Upper lobe of right lung (tissue), 1 donor: ENCODE data around the gene ZMIZ2. TPM values are rescaled to one million over a fixed set of nuclear protein-coding genes. Genes with fewer than 3 reads are reported as not detected.

ENCODE experiments used
- ATAC-seq: fragments of 200-7000 bp; cut with Tn5 transposase; one replicate; pipeline ENCODE4 v1.9.1; 2020; ENCODE audit warnings: mild to moderate bottlenecking, moderate library complexity
- DNase-seq: peaks from one replicate; pipeline ENCODE4 v3.0.0-alpha.2; 2020
- H3K27ac ChIP-seq: fragments of 200-600 bp; one replicate; pipeline ENCODE4 v1.8.0; 2022
- H3K27me3 ChIP-seq: fragments of 200-600 bp; one replicate; pipeline ENCODE4 v1.8.0; 2022; ENCODE audit warnings: mild to moderate bottlenecking
- H3K36me3 ChIP-seq: fragments of 200-600 bp; one replicate; pipeline ENCODE4 v1.8.0; 2022
- H3K4me1 ChIP-seq: fragments of 200-600 bp; one replicate; pipeline ENCODE4 v1.8.0; 2022
- H3K4me3 ChIP-seq: fragments of 200-600 bp; one replicate; pipeline ENCODE4 v1.8.0; 2022; ENCODE audit warnings: mild to moderate bottlenecking
- H3K9me3 ChIP-seq: fragments of 200-600 bp; one replicate; pipeline ENCODE4 v1.8.0; 2022
- CTCF ChIP-seq: fragments of 200-600 bp; IDR thresholded peaks from one replicate; pipeline ENCODE4 v1.8.0; 2022; ENCODE audit warnings: antibody characterized with exemption
- intact Hi-C: fragments of 100-400 bp; cut with DNase I; formaldehyde crosslinking; loops from one replicate; pipeline ENCODE4 v1.11.0; 2022
- total RNA-seq: library from RNA; stranded (reverse); fragmentation: NEBNext Ultra II Directional; extraction: Animal tissue kit (Norgen Biotek cat#: 25700); gene quantifications from one replicate; pipeline ENCODE4 v1.2.1, GENCODE V29; 2021
- donor health status: DM: no; HTN: yes; CAD: no; lungs with severe emphysema.

The ZMIZ2 gene
- total RNA-seq, 1 donor from 2014 or later: 95.4 TPM

DNA sequence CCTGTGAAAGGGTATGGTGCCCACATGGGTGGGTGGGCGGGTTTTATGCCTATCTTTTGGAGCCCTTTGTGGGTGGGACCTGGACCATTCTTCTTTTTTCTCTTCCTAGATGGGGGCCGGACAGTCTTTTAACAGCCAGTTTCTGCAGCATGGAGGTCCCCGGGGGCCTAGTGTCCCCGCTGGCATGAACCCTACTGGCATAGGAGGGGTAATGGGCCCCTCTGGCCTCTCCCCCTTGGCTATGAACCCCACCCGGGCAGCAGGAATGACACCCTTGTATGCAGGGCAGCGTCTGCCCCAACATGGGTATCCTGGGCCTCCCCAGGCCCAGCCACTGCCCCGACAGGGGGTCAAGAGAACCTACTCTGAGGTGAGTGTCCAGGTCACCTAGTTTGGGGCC is 9.1 kb downstream of the ZMIZ2 start:
- H3K27ac ChIP-seq: no peak overlapping the region
- no peak for TF ChIP-seq CTCF
- H3K27me3 ChIP-seq: no peaks in the 10 kb centered on the region
- no peak for ATAC-seq
- peaks cover 51% of the 10 kb centered on the region for H3K36me3 ChIP-seq
- H3K4me3 ChIP-seq: no peak overlapping the region
- no peak for DNase-seq
- intact Hi-C loops: no loop called here
- H3K9me3 ChIP-seq: no peaks in the 10 kb centered on the region
- H3K4me1 ChIP-seq: peaks cover 33% of the 10 kb centered on the region

DNA sequence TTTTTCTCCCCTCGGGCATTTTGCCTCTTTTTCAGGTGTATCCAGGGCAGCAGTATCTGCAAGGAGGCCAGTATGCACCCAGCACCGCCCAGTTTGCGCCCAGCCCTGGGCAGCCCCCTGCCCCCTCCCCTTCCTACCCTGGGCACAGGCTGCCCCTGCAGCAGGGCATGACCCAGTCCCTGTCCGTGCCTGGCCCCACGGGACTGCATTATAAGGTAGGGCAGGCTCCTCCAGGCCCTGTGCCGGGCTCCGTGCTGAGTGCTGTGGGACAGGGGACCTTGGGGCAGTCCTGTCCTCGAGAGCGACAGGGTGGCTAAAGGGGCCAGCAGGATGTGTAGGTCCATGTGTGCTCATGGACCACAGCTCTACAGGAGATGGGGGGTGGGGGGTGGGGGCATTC is 10.6 kb downstream of the ZMIZ2 start:
- Histone ChIP-seq H3K4me3 (no peak overlapping the region), H3K36me3 (peaks cover 66% of the 10 kb centered on the region), H3K9me3 (no peaks in the 10 kb centered on the region), H3K27ac (no peak overlapping the region), H3K4me1 (peaks cover 28% of the 10 kb centered on the region), H3K27me3 (no peaks in the 10 kb centered on the region)
- no peak for TF ChIP-seq CTCF
- no peak for DNase-seq
- intact Hi-C loops: no loop called here
- no peak for ATAC-seq

DNA sequence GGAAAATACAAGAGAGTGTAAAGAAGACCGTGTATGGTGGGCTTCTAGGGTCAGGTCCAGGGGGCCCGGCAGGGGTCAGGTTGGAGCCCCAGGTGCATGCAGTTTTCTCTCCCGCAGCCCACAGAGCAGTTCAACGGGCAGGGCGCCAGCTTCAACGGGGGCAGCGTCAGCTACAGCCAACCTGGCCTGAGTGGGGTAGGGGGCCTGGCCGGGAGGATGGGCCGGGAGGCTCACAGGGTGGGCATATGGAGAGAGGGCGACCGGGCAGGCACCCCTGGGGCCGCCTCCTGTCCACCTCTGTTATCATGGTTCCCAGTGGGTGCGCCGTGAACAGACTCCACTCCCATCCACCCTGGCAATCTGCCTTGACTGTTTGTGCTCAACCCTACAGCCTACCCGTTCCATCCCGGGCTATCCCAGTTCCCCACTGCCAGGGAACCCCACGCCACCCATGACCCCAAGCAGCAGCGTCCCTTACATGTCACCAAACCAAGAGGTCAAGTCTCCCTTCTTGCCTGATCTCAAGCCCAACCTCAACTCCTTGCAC is 11.5 kb downstream of the ZMIZ2 start:
- Histone ChIP-seq H3K4me1 (peaks cover 20% of the 10 kb centered on the region), H3K27ac (no peak overlapping the region), H3K36me3 (peaks cover 75% of the 10 kb centered on the region), H3K4me3 (no peak overlapping the region), H3K27me3 (no peaks in the 10 kb centered on the region), H3K9me3 (no peaks in the 10 kb centered on the region)
- no peak for TF ChIP-seq CTCF
- DNase-seq (no peak), ATAC-seq (no peak)
- intact Hi-C loops: no loop called here

GRCh38 chr7:44761207-44762161 is 12.8 kb downstream of the ZMIZ2 start:
- Histone ChIP-seq H3K36me3 (peaks cover 89% of the 10 kb centered on the region), H3K9me3 (no peaks in the 10 kb centered on the region), H3K27ac (no peak overlapping the region), H3K4me3 (no peak overlapping the region), H3K4me1 (peaks cover 6% of the 10 kb centered on the region), H3K27me3 (no peaks in the 10 kb centered on the region)
- DNase-seq (peak; percentile 68), ATAC-seq (peak; percentile 56)
- intact Hi-C loops: no loop called here
- no peak for TF ChIP-seq CTCF

- intact Hi-C loops: no loop called here
- no peak for TF ChIP-seq CTCF
- no peaks in the 10 kb centered on the region for H3K9me3 ChIP-seq
- H3K4me1 ChIP-seq: peaks cover under 1% of the 10 kb centered on the region
- H3K4me3 ChIP-seq: no peak overlapping the region
- H3K36me3 ChIP-seq: peaks cover 92% of the 10 kb centered on the region
- no peak for ATAC-seq
- no peak for DNase-seq
- H3K27me3 ChIP-seq: no peaks in the 10 kb centered on the region
- H3K27ac ChIP-seq: no peak overlapping the region
These were observed 13.7 kb downstream of the ZMIZ2 start for GRCh38 chr7:44762300-44762699.
